Measurements from ENCODE around the gene HGF. TPM values are rescaled to one million over a fixed set of nuclear protein-coding genes. Genes with fewer than 3 reads are reported as not detected.

The HGF gene
- polyA plus RNA-seq, 1 of the 3 experiments (the other 2 are of a cell fraction), result 1.5 TPM

GRCh38 chr7:81672872-81673271, 97.0 kb downstream of the HGF start:
- H3K27me3 ChIP-seq (ENCODE audit: insufficient read depth), result no peaks in the 10 kb centered on the region
- H3K4me1 ChIP-seq (ENCODE audit: control insufficient read depth in 1 of 2, insufficient read depth in 2 of 2, low read depth in 1 of 2, low read length in 1 of 2), result peaks cover 2 to 10% of the 10 kb centered on the region in 2 experiments; a peak in 3 of 4 replicates
- no peak overlapping the region for H3K27ac ChIP-seq (ENCODE audit: low read depth in 2 of 2, low read length in 1 of 2)
- H2AFZ ChIP-seq (ENCODE audit: low read depth), result no peak overlapping the region
- no peaks in the 10 kb centered on the region for H4K20me1 ChIP-seq (ENCODE audit: insufficient read depth)
- no peaks in the 10 kb centered on the region for H3F3A ChIP-seq (replicated peaks; ENCODE audit: insufficient read depth)
- DNase-seq, result no peak
- H3K4me2 ChIP-seq, result no peak overlapping the region
- TF ChIP-seq ELF1 (IDR thresholded peaks at IDR 0.05), result no peak
- TF ChIP-seq, protein P1, sequence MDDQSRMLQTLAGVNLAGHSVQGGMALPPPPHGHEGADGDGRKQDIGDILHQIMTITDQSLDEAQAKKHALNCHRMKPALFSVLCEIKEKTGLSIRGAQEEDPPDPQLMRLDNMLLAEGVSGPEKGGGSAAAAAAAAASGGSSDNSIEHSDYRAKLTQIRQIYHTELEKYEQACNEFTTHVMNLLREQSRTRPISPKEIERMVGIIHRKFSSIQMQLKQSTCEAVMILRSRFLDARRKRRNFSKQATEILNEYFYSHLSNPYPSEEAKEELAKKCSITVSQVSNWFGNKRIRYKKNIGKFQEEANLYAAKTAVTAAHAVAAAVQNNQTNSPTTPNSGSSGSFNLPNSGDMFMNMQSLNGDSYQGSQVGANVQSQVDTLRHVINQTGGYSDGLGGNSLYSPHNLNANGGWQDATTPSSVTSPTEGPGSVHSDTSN (IDR thresholded peaks at IDR 0.05), result no peak
- TF ChIP-seq YY1 (IDR thresholded peaks at IDR 0.05; ENCODE audit: low read depth), result no peak
- TF ChIP-seq RXRA (IDR thresholded peaks at IDR 0.05; ENCODE audit: borderline replicate concordance, low read depth), result no peak
- no peak for TF ChIP-seq NRF1 (IDR thresholded peaks at IDR 0.05; ENCODE audit: low read depth, low read length)
- TF ChIP-seq, protein P2, sequence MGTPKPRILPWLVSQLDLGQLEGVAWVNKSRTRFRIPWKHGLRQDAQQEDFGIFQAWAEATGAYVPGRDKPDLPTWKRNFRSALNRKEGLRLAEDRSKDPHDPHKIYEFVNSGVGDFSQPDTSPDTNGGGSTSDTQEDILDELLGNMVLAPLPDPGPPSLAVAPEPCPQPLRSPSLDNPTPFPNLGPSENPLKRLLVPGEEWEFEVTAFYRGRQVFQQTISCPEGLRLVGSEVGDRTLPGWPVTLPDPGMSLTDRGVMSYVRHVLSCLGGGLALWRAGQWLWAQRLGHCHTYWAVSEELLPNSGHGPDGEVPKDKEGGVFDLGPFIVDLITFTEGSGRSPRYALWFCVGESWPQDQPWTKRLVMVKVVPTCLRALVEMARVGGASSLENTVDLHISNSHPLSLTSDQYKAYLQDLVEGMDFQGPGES (IDR thresholded peaks at IDR 0.05; ENCODE audit: low read depth, low read length), result no peak
- TF ChIP-seq MXI1 (IDR thresholded peaks at IDR 0.05; ENCODE audit: low read depth, low read length), result no peak
- TF ChIP-seq GATA2 (CRISPR knock-in tag; IDR thresholded peaks at IDR 0.05), result no peak
- no peak for TF ChIP-seq CHD2 (IDR thresholded peaks at IDR 0.05; ENCODE audit: low read length, partially characterized antibody)
- TF ChIP-seq FOXM1 (IDR thresholded peaks at IDR 0.05; ENCODE audit: low read depth), result no peak
- no peak for TF ChIP-seq RCOR1 (IDR thresholded peaks at IDR 0.05; ENCODE audit: low read length)
- no peak for TF ChIP-seq CTCF (IDR thresholded peaks at IDR 0.05)
- TF ChIP-seq TAF1 (IDR thresholded peaks at IDR 0.05; ENCODE audit: borderline replicate concordance, low read depth, low read length), result no peak
- no peak for TF ChIP-seq USF2 (IDR thresholded peaks at IDR 0.05; ENCODE audit: borderline replicate concordance, low read depth, low read length)
- no peak for TF ChIP-seq TEAD4 (IDR thresholded peaks at IDR 0.05; ENCODE audit: borderline replicate concordance, insufficient read depth)
- no peak for TF ChIP-seq RAD21 (IDR thresholded peaks at IDR 0.05; ENCODE audit: low read length)
- TF ChIP-seq ZBTB33 (IDR thresholded peaks at IDR 0.05; ENCODE audit: borderline replicate concordance, low read depth), result no peak
- TF ChIP-seq MEF2A (IDR thresholded peaks at IDR 0.05; ENCODE audit: borderline replicate concordance, low read depth), result no peak
- no peak for TF ChIP-seq FOXJ3 (CRISPR knock-in tag; IDR thresholded peaks at IDR 0.05)
- H3K9me3 ChIP-seq, result no peaks in the 10 kb centered on the region
- 100% methylated on average over 1 of the region's 1 CpG for WGBS (ENCODE audit: low lambda C conversion rate)
- no peak overlapping the region for H3K4me3 ChIP-seq (ENCODE audit: low read depth in 2 of 2, low read length in 1 of 2)
- H3K9ac ChIP-seq, result no peak overlapping the region
- no peaks in the 10 kb centered on the region for H3K79me2 ChIP-seq (ENCODE audit: insufficient read depth)
- POLR2A ChIA-PET, result no interaction called here
- CTCF ChIA-PET, result no interaction called here
- no peaks in the 10 kb centered on the region for H3K36me3 ChIP-seq (replicated peaks in 1 of 2; ENCODE audit: control insufficient read depth in 1 of 2, insufficient read depth in 2 of 2, low read length in 1 of 2)
- no peaks in the 10 kb centered on the region for H3K9me2 ChIP-seq

All from SK-N-SH (cell line).